Keratinocyte (primary cell): ENCODE measurements around the gene TLCD2. TPM values are rescaled to one million over a fixed set of nuclear protein-coding genes. Genes with fewer than 3 reads are reported as not detected.

Source experiments
- DNase-seq: peaks from one replicate; pipeline ENCODE4 v3.0.0-alpha.2; 2011; ENCODE audit warnings: low read depth, missing footprints, low spot score
- FAIRE-seq: peaks from 2 replicates; lab custom pipeline; 2011; peaks lifted over from hg19 to GRCh38; lab: Jason Lieb, UNC
- H2AFZ ChIP-seq: 2 replicates; pipeline ENCODE4 v1.6.0; 2012; ENCODE audit warnings: low read length, control low read depth, inconsistent platforms; ENCODE audit not compliant: control insufficient read depth
- H3K27ac ChIP-seq: 2 replicates; pipeline ENCODE4 v1.5.1; 2011; ENCODE audit warnings: low read length; ENCODE audit not compliant: control insufficient read depth, insufficient read depth
- H3K27me3 ChIP-seq: 3 replicates; pipeline ENCODE4 v1.6.0; 2011; ENCODE audit warnings: low read length; ENCODE audit not compliant: control insufficient read depth, insufficient read depth; ENCODE audit errors: extremely low read depth
- H3K36me3 ChIP-seq, 2 experiments: 2 replicates in 1 of 2; 3 replicates in 1 of 2; pipeline ENCODE4 v1.5.1; 2011; ENCODE audit warnings: low read length in 2 of 2, mild to moderate bottlenecking in 1 of 2; ENCODE audit not compliant: control insufficient read depth in 2 of 2, insufficient read depth in 2 of 2; ENCODE audit errors: extremely low read depth in 1 of 2
- H3K4me1 ChIP-seq: 3 replicates; pipeline ENCODE4 v1.5.1; 2011; ENCODE audit warnings: low read length; ENCODE audit not compliant: control insufficient read depth, insufficient read depth; ENCODE audit errors: extremely low read depth
- H3K4me2 ChIP-seq: 3 replicates; pipeline ENCODE4 v1.6.0; 2011; ENCODE audit warnings: low read depth, low read length; ENCODE audit not compliant: control insufficient read depth, insufficient read depth; ENCODE audit errors: extremely low read depth
- H3K4me3 ChIP-seq, 3 experiments: fragments of 200-600 bp in 1 of 3; sonication (generic) in 1 of 3; 2 replicates in 2 of 3; 3 replicates in 1 of 3; pipeline ENCODE4 v1.5.1; 2011 to 2016; ENCODE audit warnings: low read length in 3 of 3, mild to moderate bottlenecking in 3 of 3, control low read depth in 2 of 3, inconsistent platforms in 1 of 3, low read depth in 1 of 3, mixed read lengths in 1 of 3, mixed run types in 1 of 3, moderate library complexity in 1 of 3; ENCODE audit not compliant: control insufficient read depth in 2 of 3, insufficient read depth in 2 of 3; ENCODE audit errors: extremely low read depth in 1 of 3
- H3K79me2 ChIP-seq: 2 replicates; pipeline ENCODE4 v1.6.0; 2012; ENCODE audit warnings: low read length; ENCODE audit not compliant: control insufficient read depth, insufficient read depth
- H3K9ac ChIP-seq: 3 replicates; pipeline ENCODE4 v1.6.0; 2011; ENCODE audit warnings: low read length; ENCODE audit not compliant: control insufficient read depth, insufficient read depth; ENCODE audit errors: extremely low read depth
- H3K9me1 ChIP-seq: 3 replicates; pipeline ENCODE4 v1.6.0; 2011; ENCODE audit warnings: low read length; ENCODE audit not compliant: control insufficient read depth, insufficient read depth; ENCODE audit errors: extremely low read depth
- H3K9me3 ChIP-seq: 2 replicates; pipeline ENCODE4 v1.5.1; 2012; ENCODE audit warnings: low read depth, low read length; ENCODE audit not compliant: control insufficient read depth
- H4K20me1 ChIP-seq: 3 replicates; pipeline ENCODE4 v1.6.0; 2011; ENCODE audit warnings: low read length; ENCODE audit not compliant: control insufficient read depth, insufficient read depth; ENCODE audit errors: extremely low read depth
- EZH2 ChIP-seq: IDR thresholded peaks from one replicate; pipeline ENCODE4 v1.6.1; 2012; ENCODE audit warnings: inconsistent platforms, mild to moderate bottlenecking, low read length, moderate library complexity
- dilution Hi-C: fragments of 300-500 bp; cut with MboI; formaldehyde crosslinking; loops from one replicate; pipeline ENCODE4 v1.7.0; 2020; ENCODE audit warnings: low sequenced_read_pairs; ENCODE audit not compliant: extremely low pct_ligation_motif_present
- polyA plus RNA-seq, 5 experiments: library from polyadenylated mRNA; depleted of rRNA in 3 of 5; stranded (reverse) in 3 of 5; stranded (forward) in 1 of 5; unstranded in 1 of 5; fragments of >200 nt; gene quantifications; 1 replicate in 1 of 5; 2 replicates in 3 of 5; 3 replicates in 1 of 5; pipeline versions ENCODE4 v1.2.1 to v1.2.3, GENCODE V29; 2011 to 2012; ENCODE audit warnings: missing spikeins in 2 of 5, low read depth in 1 of 5, low replicate concordance in 1 of 5
- TF ChIP-seq, protein P1 (sequence below), 3 experiments: IDR thresholded peaks in 1 of 3; conservative IDR thresholded peaks in 1 of 3; optimal IDR thresholded peaks in 1 of 3; 2 replicates in 2 of 3; 3 replicates in 1 of 3; pipeline versions ENCODE3 to v1.5.1; 2011; ENCODE audit warnings: low read length in 3 of 3, mild to moderate bottlenecking in 3 of 3, moderate library complexity in 2 of 3, control low read depth in 1 of 3, inconsistent platforms in 1 of 3; ENCODE audit not compliant: insufficient read depth in 2 of 3; ENCODE audit errors: extremely low read depth in 1 of 3

TLCD2 gene
- polyA plus RNA-seq, 1 donor (not counting 4 experiments of a cell fraction or from before 2014, with no cell fraction given): 0.75 TPM

DNA sequence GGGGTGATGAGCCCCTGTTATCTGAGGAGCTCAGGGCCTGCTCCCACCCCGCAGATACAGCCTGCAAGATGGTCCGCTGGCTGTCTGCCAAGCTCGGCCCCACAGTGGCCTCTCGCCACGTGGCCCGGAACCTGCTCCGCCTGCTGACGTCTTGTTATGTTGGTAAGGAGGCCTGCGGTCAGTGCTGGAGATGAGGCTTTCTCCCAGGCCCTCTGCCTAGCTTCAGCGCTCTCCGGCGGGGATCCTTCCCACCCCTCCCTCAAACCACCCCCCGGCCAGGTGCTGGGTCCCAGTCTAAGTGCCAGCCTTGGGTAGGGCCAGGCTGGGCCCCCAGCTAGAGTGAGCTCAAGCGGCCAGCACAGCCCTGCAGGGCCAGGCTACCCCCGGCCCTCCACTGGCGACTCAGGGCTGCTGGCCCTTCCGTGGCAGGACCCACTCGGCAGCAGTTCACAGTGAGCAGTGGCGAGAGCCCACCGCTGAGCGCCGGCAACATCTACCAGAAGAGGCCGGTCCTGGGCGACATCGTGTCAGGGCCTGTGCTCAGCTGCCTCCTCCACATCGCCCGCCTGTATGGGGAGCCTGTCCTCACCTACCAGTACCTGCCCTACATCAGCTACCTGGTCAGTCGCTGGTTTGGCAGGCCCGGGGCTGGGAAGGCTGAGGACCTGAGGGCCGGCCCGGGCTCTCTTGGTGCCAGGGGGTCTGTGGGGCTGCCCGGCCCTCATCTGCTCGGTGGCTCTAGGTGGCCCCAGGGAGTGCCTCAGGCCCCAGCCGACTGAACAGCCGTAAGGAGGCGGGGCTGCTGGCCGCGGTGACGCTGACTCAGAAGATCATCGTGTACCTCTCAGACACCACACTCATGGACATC lies 20.4 kb upstream of the TLCD2 start:
- H2AFZ ChIP-seq: peak overlapping the region; percentile 6
- peaks cover 14% of the 10 kb centered on the region for H3K4me1 ChIP-seq
- peak overlapping the region; percentile 67 for H3K4me2 ChIP-seq
- H3K9me3 ChIP-seq: no peaks in the 10 kb centered on the region
- H3K79me2 ChIP-seq: peaks cover 9% of the 10 kb centered on the region
- dilution Hi-C loops: loop anchor here (5.0 kb wide), 1 partner anchor 52 kb away; no protein-coding TSS in a partner anchor
- peak overlapping the region; percentile 61 for H3K9ac ChIP-seq
- no peak for TF ChIP-seq EZH2
- no peaks in the 10 kb centered on the region for H3K27me3 ChIP-seq
- no peak for DNase-seq
- H3K36me3 ChIP-seq: peaks cover 11 to 13% of the 10 kb centered on the region in 2 experiments
- FAIRE-seq: peak; percentile 92
- no peak overlapping the region for H3K4me3 ChIP-seq
- H4K20me1 ChIP-seq: no peaks in the 10 kb centered on the region
- H3K9me1 ChIP-seq: no peaks in the 10 kb centered on the region
- H3K27ac ChIP-seq: peak overlapping the region; percentile 60

GRCh38 chr17:1729966-1730325 lies 19.8 kb upstream of the TLCD2 start:
- TF ChIP-seq, protein P1, sequence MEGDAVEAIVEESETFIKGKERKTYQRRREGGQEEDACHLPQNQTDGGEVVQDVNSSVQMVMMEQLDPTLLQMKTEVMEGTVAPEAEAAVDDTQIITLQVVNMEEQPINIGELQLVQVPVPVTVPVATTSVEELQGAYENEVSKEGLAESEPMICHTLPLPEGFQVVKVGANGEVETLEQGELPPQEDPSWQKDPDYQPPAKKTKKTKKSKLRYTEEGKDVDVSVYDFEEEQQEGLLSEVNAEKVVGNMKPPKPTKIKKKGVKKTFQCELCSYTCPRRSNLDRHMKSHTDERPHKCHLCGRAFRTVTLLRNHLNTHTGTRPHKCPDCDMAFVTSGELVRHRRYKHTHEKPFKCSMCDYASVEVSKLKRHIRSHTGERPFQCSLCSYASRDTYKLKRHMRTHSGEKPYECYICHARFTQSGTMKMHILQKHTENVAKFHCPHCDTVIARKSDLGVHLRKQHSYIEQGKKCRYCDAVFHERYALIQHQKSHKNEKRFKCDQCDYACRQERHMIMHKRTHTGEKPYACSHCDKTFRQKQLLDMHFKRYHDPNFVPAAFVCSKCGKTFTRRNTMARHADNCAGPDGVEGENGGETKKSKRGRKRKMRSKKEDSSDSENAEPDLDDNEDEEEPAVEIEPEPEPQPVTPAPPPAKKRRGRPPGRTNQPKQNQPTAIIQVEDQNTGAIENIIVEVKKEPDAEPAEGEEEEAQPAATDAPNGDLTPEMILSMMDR (optimal IDR thresholded peaks at IDR 0.05 in 1 of 3, IDR thresholded peaks at IDR 0.05 in 1 of 3, conservative IDR thresholded peaks at IDR 0.05 in 1 of 3; ENCODE audit: extremely low read depth in 1 of 3, insufficient read depth in 2 of 3, low read length in 3 of 3): no peak
- no peak for TF ChIP-seq EZH2
- Histone ChIP-seq H3K9me1 (no peaks in the 10 kb centered on the region), H3K4me1 (peaks cover 17% of the 10 kb centered on the region), H3K27me3 (no peaks in the 10 kb centered on the region), H3K79me2 (peaks cover 13% of the 10 kb centered on the region), H3K9ac (no peak overlapping the region), H3K4me2 (no peak overlapping the region), H4K20me1 (no peaks in the 10 kb centered on the region), H3K9me3 (no peaks in the 10 kb centered on the region), H3K36me3 (peaks cover 11 to 13% of the 10 kb centered on the region in 2 experiments), H3K27ac (no peak overlapping the region), H2AFZ (no peak overlapping the region), H3K4me3 (no peak overlapping the region)
- dilution Hi-C loops: loop anchor here (5.0 kb wide), 1 partner anchor 52 kb away; no protein-coding TSS in a partner anchor
- FAIRE-seq (no peak), DNase-seq (no peak)
